Medulla oblongata (tissue), 1 donor: ENCODE results near the gene UACA.
"Not testable (repeated sequence)": the region's sequence is repeated elsewhere in the genome, so short reads cannot be mapped to it uniquely, and the experiment has no call there.

Experiments
- DNase-seq: peaks from one replicate; pipeline ENCODE4 v3.0.0-alpha.2; 2015; ENCODE audit errors: extremely low spot score

Gene UACA

DNA sequence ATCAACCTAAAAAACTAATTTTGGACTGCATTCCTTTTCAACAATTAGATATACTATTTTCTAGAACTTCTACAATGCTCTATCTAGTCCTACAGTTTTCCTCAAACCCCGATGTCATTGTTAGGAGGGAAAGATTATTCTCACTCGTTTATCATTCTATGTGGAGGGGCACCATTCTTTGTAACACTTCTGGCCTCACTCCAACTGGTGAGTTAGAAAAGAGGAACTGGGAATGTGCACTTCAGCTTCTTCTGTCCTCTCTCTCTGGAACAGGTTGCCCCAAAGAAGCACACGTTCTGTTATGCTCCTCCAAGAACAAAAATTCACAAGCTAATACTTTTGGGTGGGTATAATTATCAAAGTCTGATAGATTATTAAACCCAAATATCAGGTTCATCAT lies 137.9 kb downstream of the UACA start:
- DNase-seq: peak; percentile 64

DNA sequence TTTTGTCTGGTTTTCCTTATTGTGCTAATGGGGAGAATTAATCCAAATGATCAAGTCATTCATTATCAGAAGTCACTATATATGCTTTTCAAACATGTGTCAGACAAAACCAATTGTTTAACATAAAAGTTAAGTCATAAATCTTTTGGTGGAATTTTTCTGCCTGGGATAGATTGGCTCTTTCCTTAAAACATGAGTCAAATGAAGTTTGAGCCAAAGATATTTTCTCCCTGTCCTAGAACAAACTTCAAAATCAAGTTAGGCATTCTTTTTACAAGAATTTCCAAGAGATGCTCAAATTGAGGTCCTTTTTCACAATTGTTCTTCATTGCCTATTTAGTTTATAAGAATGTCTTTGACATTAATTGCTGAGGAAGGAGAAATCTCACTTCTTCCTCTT lies 138.3 kb downstream of the UACA start:
- no peak for DNase-seq

DNA sequence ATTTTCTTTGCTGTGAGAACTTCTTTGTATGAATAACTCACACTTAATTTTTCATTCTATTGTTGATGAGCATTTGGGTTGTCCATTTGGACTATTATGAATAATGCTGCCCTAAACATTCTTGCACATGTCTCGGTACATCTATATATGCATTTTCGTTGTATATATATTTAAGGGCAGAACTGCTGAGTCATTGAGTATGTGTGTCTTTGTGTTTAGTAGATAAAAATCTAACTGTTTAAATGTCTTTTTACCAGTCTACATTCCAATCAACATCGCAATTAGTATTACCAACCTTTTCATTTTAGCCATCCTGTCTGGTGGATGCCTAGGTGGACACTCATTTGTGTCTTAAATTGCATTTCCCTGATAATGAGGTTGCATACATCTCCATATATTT lies 144.4 kb downstream of the UACA start:
- no peak for DNase-seq

DNA sequence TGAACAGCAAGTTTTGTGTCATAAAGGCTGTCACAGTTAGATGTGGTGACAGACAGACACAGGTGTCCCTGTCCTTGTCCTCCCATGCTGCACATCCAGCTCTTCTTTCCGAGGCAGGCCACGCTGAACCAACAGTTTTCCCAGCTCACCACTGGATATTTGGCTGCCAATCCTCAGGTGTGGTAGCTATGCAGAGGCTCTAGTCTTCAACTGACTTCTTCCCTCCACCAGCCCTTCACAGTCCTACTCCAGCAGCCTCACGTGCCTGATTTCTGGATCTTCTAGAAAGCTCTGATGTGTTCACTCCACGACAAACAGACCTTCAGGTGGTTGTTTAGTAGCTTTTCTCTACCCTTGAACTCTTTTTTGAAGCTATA lies 145.5 kb downstream of the UACA start:
- DNase-seq: no peak

DNA sequence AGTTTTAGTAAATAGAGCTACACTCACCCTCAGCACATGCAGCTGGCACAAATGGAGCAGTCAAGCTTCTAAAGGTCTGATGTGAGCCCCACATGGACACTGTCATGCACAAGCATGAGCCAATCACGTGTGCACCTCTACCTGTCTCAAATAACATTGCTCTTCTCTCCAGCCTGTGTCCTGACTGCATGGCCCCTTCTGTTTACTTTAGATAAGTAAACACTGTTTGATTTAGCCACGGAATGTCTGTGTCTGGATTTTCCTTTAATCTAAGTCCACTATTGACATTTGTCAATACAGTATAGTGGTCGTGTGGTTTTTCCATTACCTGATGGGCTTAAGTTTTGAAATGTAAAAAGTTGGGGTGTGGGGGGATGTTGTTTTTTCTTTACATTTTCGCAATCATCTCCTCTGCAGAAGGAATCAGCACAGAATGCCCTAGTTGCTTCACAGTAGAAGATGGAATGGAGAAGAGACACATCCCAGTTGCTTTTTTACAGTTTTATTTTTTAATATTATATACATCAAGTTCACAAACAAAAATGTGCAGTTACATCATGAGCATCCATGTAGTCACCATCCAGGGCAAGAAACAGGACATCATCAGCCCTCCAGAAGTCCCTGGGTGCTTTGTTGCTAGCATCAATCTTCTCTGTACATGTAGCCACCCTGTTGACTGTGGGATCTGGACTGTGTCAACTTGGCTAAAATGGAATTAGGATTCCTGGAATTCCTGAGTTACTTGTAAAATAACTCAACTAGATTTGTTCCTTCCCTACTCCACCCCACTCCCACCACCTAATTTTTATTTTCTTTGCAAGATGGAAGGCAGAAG lies 146.1 kb downstream of the UACA start:
- no peak for DNase-seq

DNA sequence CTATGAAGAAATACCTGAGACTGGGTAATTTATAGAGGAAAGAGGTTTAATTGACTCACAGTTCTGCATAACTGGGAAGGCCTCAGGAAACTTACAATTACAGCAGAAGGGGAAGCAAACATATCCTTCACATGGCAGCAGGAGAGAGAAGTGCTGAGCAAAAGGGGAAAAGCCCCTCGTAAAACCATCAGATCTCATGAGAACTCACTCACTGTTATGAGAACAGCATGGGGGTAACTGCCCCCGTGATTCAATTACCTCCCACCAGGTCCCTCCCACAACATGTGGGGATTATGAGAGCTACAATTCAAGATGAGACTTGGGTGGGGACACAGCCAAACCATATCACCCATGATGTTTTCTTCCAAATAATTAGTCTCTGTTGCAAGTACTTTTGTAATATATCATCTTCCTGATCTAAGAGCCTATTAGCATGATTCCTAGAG lies 147.0 kb downstream of the UACA start:
- not testable (repeated sequence) for DNase-seq

DNA sequence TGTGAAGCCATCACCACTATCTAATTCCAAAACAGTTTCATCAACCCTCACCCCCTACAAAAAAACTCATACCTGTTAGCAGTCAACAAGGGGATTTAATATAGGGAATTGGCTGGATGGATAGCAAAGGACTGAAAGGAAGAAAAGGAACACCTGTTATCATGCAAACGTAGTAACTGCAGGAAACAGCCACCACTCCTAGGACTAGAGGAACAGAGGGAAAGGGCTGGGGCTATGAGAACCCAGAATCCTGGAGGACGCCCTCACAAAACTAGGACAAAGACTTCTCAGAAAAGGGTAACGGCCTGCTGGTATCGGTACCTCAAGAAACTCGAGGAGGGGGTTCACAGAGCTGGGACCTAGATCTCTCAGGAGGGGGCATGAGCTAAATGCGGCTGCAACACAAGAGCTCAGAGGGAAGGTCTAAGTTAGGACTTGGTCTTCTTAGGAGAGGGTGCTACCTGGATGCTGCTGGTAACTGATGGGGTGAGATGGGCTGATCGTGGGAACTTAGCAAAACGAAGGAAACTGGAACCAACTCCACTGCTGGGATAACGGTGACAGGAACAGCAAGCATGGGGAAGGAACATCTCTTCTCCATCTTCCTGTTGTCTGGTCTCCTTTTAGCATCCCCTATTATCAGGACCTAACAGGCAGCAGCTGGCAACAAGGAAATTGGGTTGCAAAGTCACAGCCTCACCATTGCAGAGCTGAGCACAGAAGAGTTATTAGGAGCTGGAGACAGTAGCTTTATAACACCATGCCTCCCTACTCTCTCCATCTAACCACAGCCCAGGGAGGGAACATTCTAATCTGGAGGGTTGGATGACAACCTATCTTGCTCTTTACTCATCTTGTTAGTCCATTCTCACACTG lies 147.7 kb downstream of the UACA start:
- DNase-seq: no peak

DNA sequence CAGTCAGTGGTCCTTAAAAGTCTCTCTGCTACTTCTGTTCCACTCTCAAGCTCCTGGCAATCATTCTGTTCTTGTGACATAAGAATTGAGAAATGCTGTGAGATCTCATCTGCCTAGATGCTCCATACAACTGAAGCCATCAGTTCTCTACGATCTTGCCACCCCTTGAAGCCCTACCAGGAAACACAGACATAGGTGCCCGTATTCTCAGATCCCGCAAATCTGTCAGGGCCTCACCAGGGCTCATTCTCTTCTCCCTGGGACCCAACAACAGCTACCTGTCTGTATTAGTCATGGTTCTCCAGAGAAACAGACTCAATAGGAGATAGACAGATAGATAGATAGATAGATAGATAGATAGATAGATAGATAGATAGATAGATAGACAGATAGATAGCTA lies 149.1 kb downstream of the UACA start:
- DNase-seq: no peak

DNA sequence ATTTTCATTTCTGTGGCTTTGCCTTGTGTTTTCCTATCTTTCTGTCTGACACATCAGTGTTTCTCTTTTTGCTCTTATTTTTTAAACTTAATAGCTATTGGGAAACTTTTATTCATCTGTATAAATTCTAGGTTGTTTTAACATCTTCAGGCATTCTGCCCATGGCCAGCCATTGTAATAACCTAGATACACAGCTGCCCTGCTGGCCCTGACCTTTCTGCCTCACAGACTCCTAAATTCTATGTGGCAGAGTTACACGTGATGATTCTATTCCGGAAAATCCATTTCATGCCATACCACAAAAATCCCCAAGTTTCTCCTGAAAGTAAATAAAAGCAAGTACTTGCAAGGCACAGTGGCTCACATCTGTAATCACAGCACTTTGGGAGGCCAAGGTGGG lies 150.1 kb downstream of the UACA start:
- DNase-seq: no peak

DNA sequence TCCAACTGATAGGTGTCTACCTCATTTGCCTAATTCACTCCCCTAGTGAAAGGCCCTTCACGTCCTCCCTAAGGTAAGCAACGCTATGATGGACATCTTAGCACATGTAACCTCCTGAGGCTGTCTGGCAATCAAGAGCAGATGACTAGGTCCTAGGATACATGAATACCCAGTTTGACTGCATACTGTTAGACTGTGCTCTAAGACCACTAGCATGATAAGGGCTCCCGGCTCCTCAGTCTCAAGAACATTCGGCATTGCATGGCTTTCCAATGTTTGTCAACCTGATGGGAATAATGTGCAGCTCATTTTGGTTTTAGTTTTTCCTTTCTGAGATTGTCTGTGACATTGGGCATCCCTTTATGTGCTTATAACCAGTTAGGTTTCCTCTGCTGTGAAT lies 152.1 kb downstream of the UACA start:
- DNase-seq: no peak

DNA sequence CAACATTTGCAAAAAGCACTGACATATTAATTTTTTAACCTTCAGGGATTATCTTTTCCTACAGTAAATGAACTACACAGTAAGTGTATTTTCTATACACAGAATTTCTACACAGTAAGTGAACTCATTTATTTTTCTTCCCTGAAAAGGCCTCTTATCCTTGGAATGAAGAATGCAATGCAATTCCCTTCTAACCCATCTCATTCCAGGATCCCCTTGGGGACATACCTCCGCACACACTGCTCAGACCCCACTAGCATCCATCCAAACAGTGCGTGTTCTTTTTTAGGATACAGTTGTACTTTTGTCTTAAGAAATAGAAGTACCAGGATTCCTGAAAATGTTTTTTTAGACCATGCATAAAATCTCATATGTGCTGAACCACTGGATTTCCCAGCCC lies 152.8 kb downstream of the UACA start:
- no peak for DNase-seq

DNA sequence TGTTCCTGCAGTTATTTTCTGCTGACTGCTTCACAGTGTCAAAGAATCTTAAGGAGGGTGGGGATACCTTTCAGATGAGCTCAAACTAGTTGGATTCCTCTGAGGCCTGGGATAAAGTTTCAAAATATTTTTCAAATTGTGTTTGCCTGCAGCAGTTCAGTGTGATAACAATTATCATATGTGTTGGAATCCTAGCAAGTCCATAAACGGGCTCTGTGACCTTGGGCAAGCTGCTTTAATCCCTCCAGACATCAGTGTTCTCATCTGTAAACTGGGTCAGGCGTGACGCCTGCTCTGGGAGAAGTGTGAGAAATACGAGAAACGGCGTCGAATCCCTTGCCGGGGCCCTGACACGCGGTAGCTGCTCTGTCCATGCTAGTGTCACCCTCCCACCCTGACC lies 153.5 kb downstream of the UACA start:
- no peak for DNase-seq

DNA sequence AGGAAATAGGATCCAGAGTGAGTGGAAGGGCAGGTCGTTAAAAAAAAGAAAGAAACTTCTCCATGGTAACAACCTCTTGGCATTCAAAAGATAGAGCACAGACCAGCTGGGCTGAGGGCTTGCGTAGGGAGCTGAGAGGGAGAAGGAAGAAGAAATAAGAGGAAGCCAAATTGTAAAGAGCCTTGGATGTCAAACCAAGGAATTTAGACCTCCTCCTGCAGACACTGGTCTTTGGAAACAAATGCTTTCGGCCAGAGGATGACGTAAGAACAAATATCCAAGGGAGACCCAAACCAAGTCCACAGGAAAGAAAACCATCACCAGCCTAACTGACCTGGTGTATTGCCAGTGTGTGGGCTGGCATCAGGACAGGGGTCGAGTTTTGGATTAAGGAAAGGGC lies 155.2 kb downstream of the UACA start:
- peak; percentile 12 for DNase-seq

DNA sequence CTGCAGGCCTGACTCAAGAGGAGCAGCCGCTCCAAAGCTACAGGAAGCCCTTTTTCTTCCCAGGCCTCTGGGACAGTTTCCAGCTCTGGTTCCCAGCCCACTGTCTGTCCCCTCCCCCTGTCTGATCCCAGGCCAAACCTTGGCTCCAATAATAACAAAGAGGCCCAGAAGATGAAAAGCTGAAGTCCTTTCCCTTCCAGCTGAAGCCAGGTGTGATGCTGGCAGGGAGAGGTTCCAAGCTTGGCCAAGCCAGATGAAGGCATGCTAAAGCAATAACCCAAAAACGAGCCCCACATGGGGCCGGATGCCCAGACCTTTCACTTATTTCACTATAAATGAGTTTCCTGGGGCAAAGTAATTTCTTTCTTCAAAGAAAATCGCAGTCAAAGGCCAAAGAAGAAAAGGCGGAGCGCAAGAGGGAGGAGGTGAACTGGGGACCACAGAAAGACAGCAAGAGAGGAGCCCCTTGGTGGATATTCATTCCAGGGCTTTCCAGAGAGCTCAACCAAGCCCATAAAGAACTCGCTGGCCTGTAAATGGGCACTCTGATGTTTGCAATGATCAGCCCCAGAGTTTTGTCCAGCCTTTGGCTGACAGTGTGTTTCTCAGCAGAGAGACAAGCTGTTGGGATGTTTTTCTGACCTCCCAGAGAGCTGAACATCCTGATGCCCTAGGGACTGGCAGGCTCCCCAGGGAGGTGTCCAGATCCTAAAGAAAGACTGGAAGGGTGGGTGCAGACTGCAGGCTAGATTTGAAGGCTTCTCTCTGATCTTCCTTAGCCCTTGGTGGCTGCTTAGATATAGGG lies 157.6 kb downstream of the UACA start:
- peak; percentile 92 for DNase-seq

DNA sequence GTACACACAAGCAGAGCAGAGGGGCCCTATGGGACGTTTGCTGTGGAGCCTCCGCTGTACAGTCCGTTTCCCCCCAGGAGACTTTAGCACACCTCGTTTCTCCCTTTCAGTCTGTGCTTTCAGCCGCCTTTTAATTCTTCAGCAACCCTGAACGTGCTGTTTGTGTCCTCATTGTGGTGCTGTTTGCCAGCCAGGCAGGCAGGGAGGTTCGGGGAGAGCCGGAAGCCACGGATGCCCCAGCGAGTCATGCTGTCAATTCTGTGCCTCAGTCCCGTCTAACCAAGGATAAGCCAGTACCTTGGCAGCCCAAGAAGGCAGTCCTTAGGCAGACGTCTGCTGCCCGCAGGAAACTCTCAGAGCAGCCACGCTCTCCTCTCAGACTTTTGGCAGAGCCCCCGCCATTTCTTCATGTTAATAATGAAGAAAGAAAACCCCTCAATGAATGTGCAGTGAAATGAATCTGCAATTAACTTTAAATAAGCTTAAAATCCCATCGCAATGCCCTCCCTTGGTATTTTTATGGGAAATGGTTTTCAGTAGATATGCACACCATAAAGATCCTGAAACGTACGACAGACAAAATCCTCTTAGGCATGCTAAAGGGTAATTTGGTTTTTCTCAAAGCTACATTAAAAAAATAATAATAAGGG lies 158.6 kb downstream of the UACA start:
- peak; percentile 62 for DNase-seq
